K562 (cell line): ENCODE data around the gene THBS1. TPM values are rescaled to one million over a fixed set of nuclear protein-coding genes. Genes with fewer than 3 reads are reported as not detected.

ENCODE experiments used
- CHD7 ChIP-seq: fragments of 200-600 bp; sonication (generic); IDR thresholded peaks from one replicate; pipeline ENCODE4 v1.6.1; 2012; ENCODE audit warnings: mild to moderate bottlenecking, low read depth, low read length, inconsistent platforms
- E2F5 ChIP-seq: sonication (generic); formaldehyde crosslinking; IDR thresholded peaks from 2 replicates; pipeline ENCODE4 v1.8.0; 2022; ENCODE audit warnings: mild to moderate bottlenecking, missing genetic modification reagents
- MYBL2 ChIP-seq, 2 experiments: fragments of 450-650 bp in 1 of 2; sonication (generic) in 1 of 2; formaldehyde crosslinking in 1 of 2; IDR thresholded peaks; 2 replicates each; pipeline versions ENCODE4 v1.6.1 to v1.8.1; 2017 to 2022; ENCODE audit warnings: borderline replicate concordance in 1 of 2, inconsistent platforms in 1 of 2, low read depth in 1 of 2, mild to moderate bottlenecking in 1 of 2, missing genetic modification reagents in 1 of 2, moderate library complexity in 1 of 2
- NR0B1 ChIP-seq: fragments of 450-650 bp; IDR thresholded peaks from one replicate; pipeline ENCODE4 v1.6.1; 2018; ENCODE audit warnings: mild to moderate bottlenecking, moderate library complexity; ENCODE audit not compliant: partially characterized antibody
- POLR2AphosphoS5 ChIP-seq: IDR thresholded peaks from 2 replicates; pipeline ENCODE4 v1.6.1; 2011; ENCODE audit warnings: mild to moderate bottlenecking, low read depth, low read length, moderate library complexity; ENCODE audit not compliant: control insufficient read depth, insufficient read depth
- SMARCB1 ChIP-seq: IDR thresholded peaks from 2 replicates; pipeline ENCODE4 v1.6.1; 2011; ENCODE audit warnings: improper control_type of control experiment, low read depth; ENCODE audit not compliant: insufficient read length
- TCF7L2 ChIP-seq: fragments of 150-350 bp; IDR thresholded peaks from 2 replicates; pipeline ENCODE4 v1.6.1; 2016; ENCODE audit warnings: low read depth, mild to moderate bottlenecking, low read length, moderate library complexity
- ZNF436 ChIP-seq: fragments of 250-450, 450-650 bp; sonication (Bioruptor Pico); formaldehyde crosslinking; IDR thresholded peaks from 2 replicates; pipeline ENCODE4 v1.7.0; 2020; ENCODE audit warnings: mild to moderate bottlenecking
- polyA plus RNA-seq, 8 experiments: library from polyadenylated mRNA; depleted of rRNA in 4 of 8; stranded (reverse) in 5 of 8; unstranded in 3 of 8; fragments of >200 nt; fragmentation: Nextera tagmentation in 2 of 8; fragmentation: Illumina TruSeq in 1 of 8; extraction: Ambion mirVana in 2 of 8; extraction: Trizol in 1 of 8; gene quantifications; 2 replicates each; pipeline versions ENCODE4 v1.2.1 to v1.2.3, GENCODE V29; 2011 to 2014; ENCODE audit warnings: inconsistent platforms in 1 of 8, missing spikeins in 1 of 8
- total RNA-seq, 7 experiments: library from RNA; depleted of rRNA in 6 of 7; stranded (reverse); fragments of >200 nt in 6 of 7; fragmentation: Illumina TruSeq in 2 of 7; extraction: Trizol in 2 of 7; gene quantifications; 2 replicates each; pipeline versions ENCODE4 v1.2.1 to v1.2.3, GENCODE V29; 2011 to 2021; ENCODE audit warnings: low replicate concordance in 1 of 7
- TF ChIP-seq, protein P1 (sequence below): fragments of 150-350 bp; IDR thresholded peaks from 2 replicates; pipeline ENCODE4 v1.6.1; 2014; ENCODE audit warnings: low read depth, mild to moderate bottlenecking, low read length, borderline replicate concordance

The THBS1 gene
- total and polyA plus RNA-seq, 9 of the 15 experiments (the other 6 are each of a cell fraction or from before 2014, with no cell fraction given): 0.04 to 1.3 (median 0.40) TPM

- no peak for TF ChIP-seq CHD7
- TF ChIP-seq TCF7L2: no peak
- no peak for TF ChIP-seq NR0B1
- no peak for TF ChIP-seq MYBL2 (IDR thresholded peaks at IDR 0.05; ENCODE audit: low read depth)
- TF ChIP-seq MYBL2 (CRISPR knock-in tag; IDR thresholded peaks at IDR 0.05; ENCODE audit: borderline replicate concordance): no peak
- TF ChIP-seq, protein P1, sequence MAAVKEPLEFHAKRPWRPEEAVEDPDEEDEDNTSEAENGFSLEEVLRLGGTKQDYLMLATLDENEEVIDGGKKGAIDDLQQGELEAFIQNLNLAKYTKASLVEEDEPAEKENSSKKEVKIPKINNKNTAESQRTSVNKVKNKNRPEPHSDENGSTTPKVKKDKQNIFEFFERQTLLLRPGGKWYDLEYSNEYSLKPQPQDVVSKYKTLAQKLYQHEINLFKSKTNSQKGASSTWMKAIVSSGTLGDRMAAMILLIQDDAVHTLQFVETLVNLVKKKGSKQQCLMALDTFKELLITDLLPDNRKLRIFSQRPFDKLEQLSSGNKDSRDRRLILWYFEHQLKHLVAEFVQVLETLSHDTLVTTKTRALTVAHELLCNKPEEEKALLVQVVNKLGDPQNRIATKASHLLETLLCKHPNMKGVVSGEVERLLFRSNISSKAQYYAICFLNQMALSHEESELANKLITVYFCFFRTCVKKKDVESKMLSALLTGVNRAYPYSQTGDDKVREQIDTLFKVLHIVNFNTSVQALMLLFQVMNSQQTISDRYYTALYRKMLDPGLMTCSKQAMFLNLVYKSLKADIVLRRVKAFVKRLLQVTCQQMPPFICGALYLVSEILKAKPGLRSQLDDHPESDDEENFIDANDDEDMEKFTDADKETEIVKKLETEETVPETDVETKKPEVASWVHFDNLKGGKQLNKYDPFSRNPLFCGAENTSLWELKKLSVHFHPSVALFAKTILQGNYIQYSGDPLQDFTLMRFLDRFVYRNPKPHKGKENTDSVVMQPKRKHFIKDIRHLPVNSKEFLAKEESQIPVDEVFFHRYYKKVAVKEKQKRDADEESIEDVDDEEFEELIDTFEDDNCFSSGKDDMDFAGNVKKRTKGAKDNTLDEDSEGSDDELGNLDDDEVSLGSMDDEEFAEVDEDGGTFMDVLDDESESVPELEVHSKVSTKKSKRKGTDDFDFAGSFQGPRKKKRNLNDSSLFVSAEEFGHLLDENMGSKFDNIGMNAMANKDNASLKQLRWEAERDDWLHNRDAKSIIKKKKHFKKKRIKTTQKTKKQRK: no peak
- TF ChIP-seq E2F5 (CRISPR knock-in tag): no peak
- no peak for TF ChIP-seq POLR2AphosphoS5
- TF ChIP-seq SMARCB1: no peak
- TF ChIP-seq ZNF436 (CRISPR knock-in tag): no peak
These were observed 19.0 kb downstream of the THBS1 start (continued) for GRCh38 chr15:39599871-39600270.
